ENCODE measurements around the gene PPP2R5E. TPM values are rescaled to one million over a fixed set of nuclear protein-coding genes. Genes with fewer than 3 reads are reported as not detected.
A peak's percentile ranks its signal among the peaks of the same experiment; 100 is the strongest.
"Not testable (repeated sequence)": the region's sequence is repeated elsewhere in the genome, so short reads cannot be mapped to it uniquely, and the experiment has no call there.

PPP2R5E gene
- total RNA-seq, 6 experiments from 2014 or later = 12.5 to 34.8 (median 18.2) TPM

- Histone ChIP-seq H3K27ac (no peak overlapping the region), H3K36me3 (peaks cover 0 to 11% (median 4%) of the 10 kb centered on the region in 4 donors), H3K4me3 (no peak overlapping the region), H3K4me1 (peaks cover 0 to 10% (median 0%) of the 10 kb centered on the region in 4 donors), H3K27me3 (no peaks in the 10 kb centered on the region), H3K9me3 (no peaks in the 10 kb centered on the region)
- DNase-seq (no peak), ATAC-seq (no peak)
- WGBS (ENCODE audit: insufficient coverage, low coverage, low lambda C conversion rate, missing lambda C conversion rate) = 85% methylated on average over 13 of the region's 15 CpGs
- intact Hi-C loops (cut with DNase I) = no loop called here
- TF ChIP-seq POLR2A (IDR thresholded peaks at IDR 0.05) (no peak), CTCF (IDR thresholded peaks at IDR 0.05) (no peak)
These were observed 9.7 kb downstream of the PPP2R5E start for GRCh38 chr14:63533474-63533873.

GRCh38 chr14:63524537-63525155, 18.5 kb downstream of the PPP2R5E start:
- Histone ChIP-seq H3K4me3 (no peak overlapping the region), H3K9me3 (no peaks in the 10 kb centered on the region), H3K36me3 (no peaks in the 10 kb centered on the region), H3K27me3 (no peaks in the 10 kb centered on the region), H3K27ac (no peak overlapping the region), H3K4me1 (peaks cover 0 to 4% (median 2%) of the 10 kb centered on the region in 4 donors)
- peak; percentile 22 to 48 (median 37) for ATAC-seq
- no peak for DNase-seq
- 90% methylated on average over 9 of the region's 12 CpGs for WGBS (ENCODE audit: insufficient coverage, low coverage, low lambda C conversion rate, missing lambda C conversion rate)
- TF ChIP-seq POLR2A (IDR thresholded peaks at IDR 0.05) (no peak), CTCF (IDR thresholded peaks at IDR 0.05) (no peak)
- intact Hi-C loops (cut with DNase I) = no loop called here

- DNase-seq = no peak
These were observed 19.3 kb downstream of the PPP2R5E start for GRCh38 chr14:63523735-63524426.

GRCh38 chr14:63522511-63522910, 20.7 kb downstream of the PPP2R5E start:
- ATAC-seq; DNase-seq; H3K4me1 ChIP-seq; H3K27ac ChIP-seq; H3K36me3 ChIP-seq; H3K27me3 ChIP-seq; H3K9me3 ChIP-seq; intact Hi-C loops (cut with DNase I); H3K4me3 ChIP-seq: not testable (repeated sequence)
- WGBS (ENCODE audit: insufficient coverage, low coverage, low lambda C conversion rate, missing lambda C conversion rate) = no CpG with 5 or more reads among the region's 41 CpGs

More at GRCh38 chr14:63523735-63524426, 19.3 kb downstream of the PPP2R5E start:
- Histone ChIP-seq H3K27me3 (no peaks in the 10 kb centered on the region), H3K9me3 (no peaks in the 10 kb centered on the region), H3K36me3 (no peaks in the 10 kb centered on the region), H3K4me3 (no peak overlapping the region), H3K27ac (no peak overlapping the region), H3K4me1 (peaks cover 0 to 4% (median 2%) of the 10 kb centered on the region in 4 donors)
- ATAC-seq = no peak
- no peak for TF ChIP-seq CTCF (IDR thresholded peaks at IDR 0.05)
- TF ChIP-seq POLR2A (IDR thresholded peaks at IDR 0.05) = no peak
- WGBS (ENCODE audit: insufficient coverage, low coverage, low lambda C conversion rate, missing lambda C conversion rate) = 77% methylated on average over 4 of the region's 4 CpGs
- intact Hi-C loops (cut with DNase I) = no loop called here

GRCh38 chr14:63517354-63517753, 25.8 kb downstream of the PPP2R5E start:
- Histone ChIP-seq H3K27ac (no peak overlapping the region), H3K4me3 (no peak overlapping the region), H3K27me3 (no peaks in the 10 kb centered on the region), H3K36me3 (no peaks in the 10 kb centered on the region), H3K9me3 (no peaks in the 10 kb centered on the region), H3K4me1 (peaks cover 0 to 7% (median 2%) of the 10 kb centered on the region in 4 donors)
- 100% methylated on average over 2 of the region's 2 CpGs for WGBS (ENCODE audit: insufficient coverage, low coverage, low lambda C conversion rate, missing lambda C conversion rate)
- DNase-seq = no peak
- intact Hi-C loops (cut with DNase I) = no loop called here
- ATAC-seq = no peak
- TF ChIP-seq POLR2A (IDR thresholded peaks at IDR 0.05) (no peak), CTCF (IDR thresholded peaks at IDR 0.05) (no peak)

Data from right lobe of liver (tissue), 6 donors.